GM21737 (cell line): ENCODE data around the gene ARHGAP31.
"Not testable (repeated sequence)": the region's sequence is repeated elsewhere in the genome, so short reads cannot be mapped to it uniquely, and the experiment has no call there.

Source experiments
- ATAC-seq: cut with Tn5 transposase; IDR thresholded peaks from one replicate; pipeline ENCODE4 v1.9.1; 2021; ENCODE audit warnings: mild to moderate bottlenecking, moderate library complexity; ENCODE audit not compliant: unreplicated experiment

Gene ARHGAP31

GRCh38 chr3:119293871-119294695 lies at the start of gene ARHGAP31:
ARHGAP31 (plus strand) TSS chr3:119294383; CDS start chr3:119294905, 522 bp downstream.
- peak; percentile 61 for ATAC-seq

- no peak for ATAC-seq
These were observed 48.4 kb upstream of the ARHGAP31 start for GRCh38 chr3:119245778-119246177.

- no peak for ATAC-seq
These were observed 39.0 kb upstream of the ARHGAP31 start for GRCh38 chr3:119255214-119255613.

GRCh38 chr3:119257111-119257510 lies 37.1 kb upstream of the ARHGAP31 start:
- no peak for ATAC-seq

- no peak for ATAC-seq
These were observed 36.4 kb upstream of the ARHGAP31 start for GRCh38 chr3:119257654-119258410.

- no peak for ATAC-seq
These were observed 35.3 kb upstream of the ARHGAP31 start for GRCh38 chr3:119258915-119259314.

- no peak for ATAC-seq
These were observed 34.4 kb upstream of the ARHGAP31 start for GRCh38 chr3:119259821-119260220.

- ATAC-seq = no peak
These were observed 33.1 kb upstream of the ARHGAP31 start for GRCh38 chr3:119261055-119261454.

- not testable (repeated sequence) for ATAC-seq
These were observed 24.0 kb upstream of the ARHGAP31 start for GRCh38 chr3:119270212-119270611.

GRCh38 chr3:119276680-119277079 lies 17.5 kb upstream of the ARHGAP31 start:
- no peak for ATAC-seq

- ATAC-seq = no peak
These were observed 15.1 kb upstream of the ARHGAP31 start for GRCh38 chr3:119279101-119279554.

GRCh38 chr3:119279584-119280243 lies 14.5 kb upstream of the ARHGAP31 start:
- no peak for ATAC-seq

GRCh38 chr3:119288669-119289403 lies 5.3 kb upstream of the ARHGAP31 start:
- ATAC-seq = no peak

- ATAC-seq = no peak
These were observed 4.8 kb upstream of the ARHGAP31 start for GRCh38 chr3:119289404-119289770.

- no peak for ATAC-seq
These were observed 3.6 kb upstream of the ARHGAP31 start for GRCh38 chr3:119290613-119291012.

- ATAC-seq = no peak
These were observed 3.0 kb upstream of the ARHGAP31 start for GRCh38 chr3:119291062-119291700.

- no peak for ATAC-seq
These were observed 1.5 kb upstream of the ARHGAP31 start for GRCh38 chr3:119292666-119293065.

GRCh38 chr3:119293105-119293870 lies 895 bp upstream of the ARHGAP31 start:
- no peak for ATAC-seq
